Activated CD8-positive, alpha-beta memory T cell treated with anti-CD3 and anti-CD28 coated beads, Interleukin-2, amount 10 ng/mL, durations not matched to agents 7 days and 5 days (primary cell): ENCODE measurements around the gene CLDND2. TPM values are rescaled to one million over a fixed set of nuclear protein-coding genes. Genes with fewer than 3 reads are reported as not detected.

Experiments
- ATAC-seq: fragments of 150-1000 bp; cut with Tn5 transposase; one replicate; pipeline ENCODE4 v1.10.0; 2021; ENCODE audit warnings: moderate library complexity
- CTCF ChIA-PET: fragments of 350-600 bp; sonication (Branson Sonifier 250); formaldehyde crosslinking; loops from one replicate; lab custom pipeline; 2021; ENCODE audit warnings: antibody characterized with exemption; lab: Charles Lee
- DNase-seq: peaks from one replicate; pipeline ENCODE4 v3.0.0-alpha.2; 2020
- H3K27ac Mint-ChIP-seq: one replicate; pipeline ENCODE4 v1.8.0; 2021; ENCODE audit warnings: mild to moderate bottlenecking, mixed read lengths
- H3K27me3 Mint-ChIP-seq: one replicate; pipeline ENCODE4 v1.8.0; 2021; ENCODE audit warnings: mixed read lengths
- H3K36me3 Mint-ChIP-seq: one replicate; pipeline ENCODE4 v1.8.0; 2021; ENCODE audit warnings: mild to moderate bottlenecking, mixed read lengths
- H3K4me1 Mint-ChIP-seq: one replicate; pipeline ENCODE4 v1.8.0; 2021; ENCODE audit warnings: mixed read lengths
- H3K4me3 Mint-ChIP-seq: one replicate; pipeline ENCODE4 v1.8.0; 2021; ENCODE audit warnings: mild to moderate bottlenecking, moderate library complexity, mixed read lengths
- H3K9me3 Mint-ChIP-seq: one replicate; pipeline ENCODE4 v1.8.0; 2022; ENCODE audit warnings: low read depth, mixed read lengths
- total RNA-seq, 2 experiments: library from RNA; stranded (reverse); gene quantifications; one replicate each; pipeline ENCODE4 v1.2.3, GENCODE V29; 2021

Gene CLDND2
- total RNA-seq, 2 experiments from 2014 or later, result 19.1 to 27.8 TPM

DNA sequence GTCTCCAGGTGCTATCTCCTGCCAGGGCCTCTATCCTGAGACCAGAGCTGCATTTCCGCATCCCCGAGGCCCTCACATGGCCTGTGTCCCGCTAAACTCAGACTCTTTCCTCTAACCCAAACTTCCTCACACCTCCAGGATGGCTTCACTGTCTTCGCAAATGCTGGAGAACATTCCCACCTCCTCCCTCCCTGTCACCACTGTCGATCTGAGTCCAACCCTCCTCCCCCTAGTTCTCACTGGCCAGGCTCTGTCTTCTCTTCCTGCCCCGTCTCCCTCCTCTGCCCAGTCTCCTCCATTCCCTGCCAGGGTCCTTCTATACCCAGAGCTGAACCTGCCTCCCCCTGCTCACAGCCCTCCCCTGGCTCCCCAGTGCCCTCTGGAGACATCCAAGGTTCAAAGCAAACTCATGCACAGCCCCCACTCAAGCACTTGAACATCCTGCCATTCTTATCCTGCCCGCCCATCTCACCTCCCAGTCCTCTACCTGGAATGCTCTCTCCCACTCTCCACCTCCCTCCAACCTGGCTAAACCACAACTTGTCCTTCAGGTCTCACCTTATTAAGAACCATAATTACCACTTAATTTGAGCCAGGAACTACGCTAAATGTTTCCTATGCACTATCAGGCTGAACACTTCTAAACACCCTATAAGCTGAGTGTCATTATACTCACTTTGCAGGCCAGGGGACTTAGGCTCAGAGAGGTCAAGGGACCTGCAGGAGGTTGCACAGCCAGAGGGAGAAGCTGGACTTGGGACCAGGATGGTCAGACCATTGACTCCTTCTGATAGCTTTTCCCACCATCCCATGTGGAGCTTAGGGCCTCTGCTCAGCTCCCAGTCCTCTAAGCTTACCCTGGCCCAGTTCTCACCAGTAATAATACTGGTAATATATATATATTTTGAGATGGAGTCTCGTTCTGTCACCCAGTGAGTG is 25.9 kb downstream of the CLDND2 start:
- CTCF ChIA-PET, result interaction anchor here (0.8 to 7.0 kb wide), 8 partner anchors 12 to 435 kb away, joined by 3 to 103 read pairs (median 3); no protein-coding TSS in a partner anchor
- no peak for ATAC-seq
- no peak for DNase-seq
- Mint-ChIP-seq H3K4me1 (peaks cover 17% of the 10 kb centered on the region), H3K36me3 (peaks cover 11% of the 10 kb centered on the region), H3K4me3 (no peak overlapping the region), H3K27me3 (peaks cover 12% of the 10 kb centered on the region), H3K27ac (no peak overlapping the region), H3K9me3 (no peaks in the 10 kb centered on the region)

DNA sequence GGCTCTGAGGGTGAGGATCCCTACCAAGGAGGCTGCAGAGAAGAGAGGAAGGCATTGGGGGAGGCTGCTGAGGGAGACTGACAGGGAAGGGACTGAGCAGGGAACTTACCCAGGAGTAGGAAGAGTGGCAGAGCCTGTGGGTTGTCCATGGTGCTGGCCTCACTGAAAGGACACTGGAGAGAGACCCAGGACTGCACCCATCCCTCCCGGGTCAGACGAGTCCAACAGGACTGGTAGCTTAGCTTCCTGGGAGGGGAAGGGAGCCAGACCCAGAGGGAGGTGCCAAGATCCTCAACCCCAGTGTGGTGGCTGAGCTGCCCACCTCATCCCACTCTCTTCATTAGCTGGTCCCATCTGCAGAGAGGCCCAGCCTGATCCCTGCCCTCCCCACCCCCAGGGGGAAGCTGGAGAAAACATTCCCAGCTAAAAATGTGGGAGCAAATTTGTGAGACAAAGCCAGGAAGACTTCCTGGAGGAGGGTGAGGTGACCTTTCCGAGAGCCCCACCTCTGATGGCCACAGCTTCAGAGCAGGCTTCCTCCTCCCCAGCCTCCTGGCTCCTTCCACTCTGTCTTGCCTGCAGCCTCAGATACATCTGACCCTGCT is 26.7 kb downstream of the CLDND2 start, which contains the start of gene VSIG10L:
VSIG10L (minus strand) TSS at position 164 of the 605 bp plus-strand sequence; CDS start at position 149, 15 bp downstream.
- no peaks in the 10 kb centered on the region for H3K9me3 Mint-ChIP-seq
- ATAC-seq (no peak), DNase-seq (no peak)
- H3K36me3 Mint-ChIP-seq, result peaks cover 9% of the 10 kb centered on the region
- H3K27ac Mint-ChIP-seq, result no peak within 1 kb of the TSS
- H3K4me1 Mint-ChIP-seq, result peaks cover 17% of the 10 kb centered on the region
- CTCF ChIA-PET, result interaction anchor here (0.9 to 7.0 kb wide), 6 partner anchors 8 to 96 kb away, joined by 3 to 103 read pairs (median 4); no protein-coding TSS in a partner anchor
- peak within 1 kb of the TSS; percentile 44 for H3K4me3 Mint-ChIP-seq
- peaks cover 12% of the 10 kb centered on the region for H3K27me3 Mint-ChIP-seq

DNA sequence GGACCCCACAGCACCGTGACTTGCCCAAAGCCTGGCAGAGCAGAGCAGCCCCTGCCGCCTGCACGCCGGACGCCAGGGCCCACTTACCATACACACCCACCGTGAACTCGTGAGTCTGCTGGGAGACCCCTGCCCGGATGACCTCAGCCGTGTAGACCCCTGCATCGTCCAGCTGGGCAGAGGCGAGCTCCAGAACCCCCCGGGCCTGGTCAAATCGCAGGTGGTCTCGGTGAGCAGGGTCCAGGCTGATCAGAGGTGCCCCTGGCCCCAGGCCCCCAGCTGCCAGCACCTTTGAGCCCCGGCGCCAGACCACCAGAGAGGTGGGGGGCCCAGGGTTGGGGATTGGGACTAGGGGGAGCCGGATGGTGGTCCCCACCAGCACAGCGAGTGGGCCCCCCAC is 27.7 kb downstream of the CLDND2 start:
- Mint-ChIP-seq H3K27me3 (peaks cover 12% of the 10 kb centered on the region), H3K36me3 (peaks cover 4% of the 10 kb centered on the region), H3K4me3 (peak overlapping the region; percentile 44), H3K27ac (no peak overlapping the region), H3K4me1 (peaks cover 17% of the 10 kb centered on the region), H3K9me3 (no peaks in the 10 kb centered on the region)
- DNase-seq (no peak), ATAC-seq (no peak)
- CTCF ChIA-PET, result interaction anchor here (0.8 to 7.0 kb wide), 7 partner anchors 9 to 97 kb away, joined by 3 to 103 read pairs (median 4); partner anchors contain the start of gene SIGLEC10

DNA sequence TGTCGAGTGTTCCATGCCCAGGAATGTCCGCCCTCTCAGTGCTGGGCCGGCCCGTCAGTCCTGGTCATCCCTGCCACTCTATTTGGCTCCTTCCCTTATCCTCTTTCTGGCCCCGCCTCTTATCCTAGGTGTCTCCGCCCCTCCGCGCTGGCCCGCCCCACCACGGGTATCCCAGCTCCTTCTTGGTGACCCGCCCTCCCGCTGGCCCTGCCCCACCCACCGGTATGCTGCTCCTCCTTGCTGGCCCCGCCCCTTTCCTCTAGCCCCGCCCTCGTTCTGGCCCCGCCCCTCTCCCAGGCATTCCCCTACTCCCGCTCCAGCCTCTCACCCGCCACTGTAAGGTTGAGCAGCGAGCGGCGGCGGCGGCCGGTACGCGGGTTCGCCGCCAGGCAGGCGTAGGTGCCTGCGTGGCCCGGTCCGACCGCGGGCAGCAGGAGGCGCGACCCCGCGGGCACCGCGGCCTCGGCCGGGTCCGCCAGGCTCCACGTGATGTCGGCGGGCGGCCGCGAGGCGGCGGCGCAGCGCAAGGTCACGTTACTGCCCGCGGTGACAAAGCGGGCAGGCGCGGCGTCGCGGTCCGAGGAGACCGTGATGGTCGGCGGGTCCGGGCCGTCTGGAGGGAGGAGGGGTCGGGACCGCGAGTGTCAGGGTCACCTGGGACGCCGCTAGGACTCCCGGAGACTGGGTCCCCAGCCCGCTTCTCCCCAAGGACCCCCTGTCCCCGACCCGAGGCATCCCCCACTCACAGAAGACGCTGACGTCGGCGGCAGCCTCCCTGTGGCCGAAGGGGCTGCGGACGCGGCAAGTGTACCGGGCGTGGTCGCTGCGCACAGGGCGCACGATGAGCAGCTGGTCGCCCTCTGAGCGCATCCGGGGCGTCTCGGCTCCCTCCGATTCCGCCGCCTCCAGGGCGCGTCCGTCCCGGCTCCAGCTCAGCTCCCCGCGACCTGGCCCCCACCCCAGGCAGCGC is 28.8 kb downstream of the CLDND2 start:
- Mint-ChIP-seq H3K9me3 (no peaks in the 10 kb centered on the region), H3K4me3 (peak overlapping the region; percentile 84), H3K36me3 (peaks cover 3% of the 10 kb centered on the region), H3K4me1 (peaks cover 17% of the 10 kb centered on the region), H3K27me3 (peaks cover 12% of the 10 kb centered on the region), H3K27ac (peak overlapping the region; percentile 84)
- CTCF ChIA-PET, result interaction anchor here (0.8 to 7.0 kb wide), 25 partner anchors 12 to 321 kb away, joined by 3 to 103 read pairs (median 4); partner anchors contain the start of genes CLDND2, ETFB, NKG7 and SIGLEC10
- DNase-seq (peak; percentile 99), ATAC-seq (peak; percentile 84)

DNA sequence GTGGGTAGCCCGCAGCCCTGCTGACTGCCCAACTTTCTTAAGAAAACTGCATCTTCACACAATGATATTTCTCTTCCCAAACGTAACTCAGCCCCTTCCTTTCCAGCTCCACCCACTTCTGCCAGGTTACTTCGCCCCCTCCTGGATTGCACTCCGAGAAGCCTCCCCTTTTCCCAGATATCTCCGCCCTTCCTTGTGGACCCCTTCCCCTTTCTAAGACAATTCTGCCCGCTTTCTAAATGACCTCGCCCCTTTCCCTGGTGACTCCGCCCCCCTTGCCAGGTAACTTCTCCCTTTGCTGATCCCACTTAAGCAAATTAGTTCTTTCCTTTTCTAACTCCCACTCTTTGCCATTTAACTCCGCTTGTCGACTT is 29.5 kb downstream of the CLDND2 start:
- Mint-ChIP-seq H3K4me1 (peaks cover 13% of the 10 kb centered on the region), H3K36me3 (no peaks in the 10 kb centered on the region), H3K4me3 (peak overlapping the region; percentile 84), H3K27me3 (peaks cover 12% of the 10 kb centered on the region), H3K27ac (peak overlapping the region; percentile 84), H3K9me3 (no peaks in the 10 kb centered on the region)
- ATAC-seq (peak; percentile 8), DNase-seq (no peak)
- CTCF ChIA-PET, result interaction anchor here (1.0 to 7.0 kb wide), 22 partner anchors 11 to 322 kb away, joined by 3 to 103 read pairs (median 4); partner anchors contain the start of genes CLDND2, ETFB, NKG7 and SIGLEC10

DNA sequence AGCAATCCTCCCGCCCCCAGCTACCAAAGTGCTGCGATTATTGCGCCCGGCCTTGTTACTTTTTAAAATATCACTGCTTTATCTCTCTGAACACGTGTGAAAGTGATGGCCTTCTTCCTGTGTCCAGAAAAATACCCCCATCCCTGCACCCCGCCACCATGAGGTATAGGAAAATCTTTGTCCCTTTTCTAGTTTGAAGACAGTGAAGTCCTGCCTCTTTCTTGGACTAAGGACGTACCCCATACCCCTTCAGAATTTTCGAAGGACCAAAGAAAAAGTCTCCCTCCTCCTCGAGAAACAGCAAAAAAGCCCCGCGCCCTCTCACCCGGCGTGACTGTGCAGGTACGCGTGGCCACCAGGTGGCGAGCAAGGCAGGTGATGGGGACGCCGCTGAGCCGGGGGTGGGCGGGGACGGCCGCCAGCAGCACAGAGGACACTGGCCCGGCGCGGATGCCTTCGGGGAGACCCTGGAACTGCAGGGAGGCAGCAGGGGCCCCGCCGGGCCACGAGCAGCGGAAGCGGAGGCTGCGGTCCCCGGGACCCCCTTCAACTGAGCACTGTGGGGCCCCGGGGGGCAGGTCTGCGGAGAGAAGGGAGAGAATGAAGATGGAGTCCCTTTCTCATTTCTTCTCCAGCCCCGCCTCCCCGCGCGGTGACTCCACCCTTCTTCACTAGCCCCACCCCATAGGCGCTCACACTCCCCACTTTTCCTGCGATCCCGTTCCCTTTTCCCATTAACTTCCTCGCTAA is 30.1 kb downstream of the CLDND2 start:
- peak overlapping the region; percentile 84 for H3K4me3 Mint-ChIP-seq
- H3K27ac Mint-ChIP-seq, result peak overlapping the region; percentile 84
- H3K27me3 Mint-ChIP-seq, result peaks cover 12% of the 10 kb centered on the region
- ATAC-seq (peak; percentile 80), DNase-seq (peak; percentile 93)
- no peaks in the 10 kb centered on the region for H3K36me3 Mint-ChIP-seq
- CTCF ChIA-PET, result interaction anchor here (0.7 to 7.0 kb wide), 27 partner anchors 10 to 322 kb away, joined by 3 to 103 read pairs (median 4); partner anchors contain the start of genes CLDND2, ETFB and SIGLEC10
- no peaks in the 10 kb centered on the region for H3K9me3 Mint-ChIP-seq
- H3K4me1 Mint-ChIP-seq, result peaks cover 13% of the 10 kb centered on the region

DNA sequence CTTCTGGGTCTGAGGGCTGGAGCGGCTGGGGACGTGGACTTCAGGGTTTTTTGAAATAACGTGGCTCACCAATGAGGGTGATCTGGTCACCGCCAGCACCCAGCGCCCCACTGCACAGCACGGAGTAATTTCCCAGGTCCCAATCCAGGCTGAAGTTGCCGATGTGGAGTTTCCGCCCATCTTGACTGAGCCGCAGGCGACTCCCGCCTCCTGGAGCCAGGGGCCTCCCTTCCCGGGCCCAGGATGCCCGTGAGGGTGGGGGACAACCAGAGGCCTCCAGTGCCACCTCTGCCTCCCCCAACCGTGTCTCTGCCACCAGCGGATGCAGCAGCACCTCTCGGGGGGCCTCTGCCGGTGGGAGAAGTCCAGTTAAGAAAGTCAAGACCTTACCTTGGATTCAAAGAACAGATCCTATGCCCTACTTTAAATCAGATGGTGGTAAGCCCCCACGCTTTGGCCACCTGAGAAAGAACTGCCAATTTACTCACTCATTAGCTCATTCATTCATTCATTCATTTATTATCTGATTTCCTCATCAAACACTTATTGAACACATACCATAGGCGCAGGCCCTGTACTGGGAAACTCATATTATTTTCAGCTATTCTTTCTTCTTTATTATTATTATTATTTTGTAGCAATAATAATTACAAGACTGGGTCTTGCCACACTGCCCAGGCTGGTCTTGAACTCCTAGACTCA is 30.8 kb downstream of the CLDND2 start:
- Mint-ChIP-seq H3K9me3 (no peaks in the 10 kb centered on the region), H3K4me1 (peaks cover 13% of the 10 kb centered on the region), H3K4me3 (peak overlapping the region; percentile 84), H3K27ac (no peak overlapping the region), H3K27me3 (peaks cover 12% of the 10 kb centered on the region), H3K36me3 (no peaks in the 10 kb centered on the region)
- CTCF ChIA-PET, result interaction anchor here (0.7 to 7.0 kb wide), 12 partner anchors 10 to 323 kb away, joined by 3 to 103 read pairs (median 4); partner anchors contain the start of genes ETFB and SIGLEC10
- DNase-seq, result no peak
- no peak for ATAC-seq

DNA sequence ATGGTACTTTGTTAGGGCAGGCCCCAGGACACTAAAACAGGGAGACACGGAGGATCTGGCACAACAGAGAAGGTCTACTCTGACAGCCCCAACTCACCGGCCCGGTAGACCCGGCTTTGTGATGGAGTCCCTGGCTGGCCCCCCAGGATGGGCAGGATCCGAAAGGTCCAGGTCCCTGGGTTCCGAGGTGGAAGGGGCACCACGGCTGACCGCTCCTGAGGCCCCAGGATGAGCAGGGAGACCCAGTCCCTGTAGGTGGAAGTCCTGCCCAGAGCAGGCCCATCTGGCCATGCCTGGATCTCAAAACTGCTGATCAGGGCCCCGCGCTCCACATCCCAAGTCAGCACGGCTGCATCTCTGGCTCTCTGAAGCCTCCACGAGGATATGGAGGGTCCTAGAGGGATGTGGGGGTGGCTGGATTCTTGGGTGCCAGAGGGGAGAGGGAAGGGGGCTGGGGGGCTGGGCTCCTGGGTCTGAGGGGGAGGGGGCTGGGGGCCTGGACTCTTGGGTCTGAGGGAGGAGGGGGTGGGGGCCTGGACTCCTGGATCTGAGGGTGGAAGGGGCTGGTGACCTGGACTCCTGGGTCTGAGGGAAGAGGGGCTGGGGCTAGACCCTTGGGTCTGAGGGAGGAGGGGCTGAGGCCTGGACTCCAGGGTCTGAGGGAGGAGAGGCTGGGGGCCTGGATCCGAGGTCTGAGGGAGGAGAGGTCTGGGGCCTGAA is 31.5 kb downstream of the CLDND2 start:
- H3K27ac Mint-ChIP-seq, result no peak overlapping the region
- H3K27me3 Mint-ChIP-seq, result peaks cover 10% of the 10 kb centered on the region
- CTCF ChIA-PET, result interaction anchor here (0.9 to 7.0 kb wide), 7 partner anchors 22 to 101 kb away, joined by 3 to 103 read pairs (median 9); no protein-coding TSS in a partner anchor
- no peak overlapping the region for H3K4me3 Mint-ChIP-seq
- DNase-seq (no peak), ATAC-seq (no peak)
- no peaks in the 10 kb centered on the region for H3K36me3 Mint-ChIP-seq
- peaks cover 13% of the 10 kb centered on the region for H3K4me1 Mint-ChIP-seq
- H3K9me3 Mint-ChIP-seq, result no peaks in the 10 kb centered on the region

DNA sequence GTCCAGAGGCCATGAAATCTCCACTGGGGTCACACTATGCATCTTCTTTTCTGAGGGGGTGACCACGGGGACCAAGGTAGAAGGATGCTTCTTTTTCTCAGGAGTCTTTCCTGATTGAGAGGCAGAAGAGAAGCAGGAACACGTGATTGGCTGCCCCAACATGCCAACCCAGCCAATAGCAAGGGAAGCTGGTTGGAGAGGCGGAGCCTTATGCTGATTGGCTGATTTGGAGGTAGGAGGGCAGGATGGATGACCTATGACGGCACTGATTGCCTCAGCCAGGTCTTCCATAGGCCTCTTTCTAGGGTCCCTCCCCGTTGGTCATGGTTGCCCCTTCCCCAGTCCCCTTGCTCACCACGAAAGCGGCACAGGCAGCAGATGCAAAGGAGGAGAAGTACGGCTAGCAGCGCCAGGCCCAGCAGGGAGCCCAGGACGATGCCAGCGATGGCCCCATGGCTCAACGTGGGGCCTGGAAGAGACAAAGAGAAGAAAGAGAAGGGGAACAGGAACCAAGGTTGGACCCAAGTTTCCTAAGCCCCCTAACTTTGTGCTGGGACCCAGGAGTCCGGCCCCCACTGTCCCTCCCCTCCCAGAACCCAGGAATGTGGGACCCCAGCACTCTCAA is 34.9 kb downstream of the CLDND2 start:
- ATAC-seq (no peak), DNase-seq (no peak)
- H3K4me3 Mint-ChIP-seq, result no peak overlapping the region
- H3K36me3 Mint-ChIP-seq, result peaks cover 4% of the 10 kb centered on the region
- H3K4me1 Mint-ChIP-seq, result peaks cover 5% of the 10 kb centered on the region
- peaks cover 2% of the 10 kb centered on the region for H3K9me3 Mint-ChIP-seq
- no peak overlapping the region for H3K27ac Mint-ChIP-seq
- CTCF ChIA-PET, result no interaction called here
- peaks cover 3% of the 10 kb centered on the region for H3K27me3 Mint-ChIP-seq

DNA sequence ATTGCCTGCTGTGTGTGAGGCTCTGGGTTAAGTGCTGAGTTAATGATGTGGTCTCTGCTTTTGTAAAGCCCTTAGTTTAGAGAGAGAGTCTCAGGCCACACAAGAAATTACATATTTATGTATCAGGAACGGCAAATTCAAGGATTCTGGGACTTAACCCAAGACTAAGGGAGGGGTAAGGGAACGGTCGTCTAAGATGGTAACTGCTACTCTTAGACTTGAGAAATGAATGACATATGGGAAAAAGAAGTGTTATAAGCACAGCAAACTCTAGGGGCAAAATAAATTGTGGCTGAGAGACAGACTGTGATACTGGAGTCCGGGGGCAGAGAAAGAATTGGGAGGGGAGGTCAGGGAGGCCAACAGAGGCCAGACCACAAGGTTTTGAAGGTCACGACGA is 37.1 kb downstream of the CLDND2 start:
- ATAC-seq, result no peak
- peaks cover 6% of the 10 kb centered on the region for H3K36me3 Mint-ChIP-seq
- H3K4me1 Mint-ChIP-seq, result peaks cover 5% of the 10 kb centered on the region
- H3K9me3 Mint-ChIP-seq, result peaks cover 2% of the 10 kb centered on the region
- H3K27ac Mint-ChIP-seq, result no peak overlapping the region
- CTCF ChIA-PET, result interaction anchor here (0.8 kb wide), 1 partner anchor 110 kb away, joined by 3 read pairs; no protein-coding TSS in a partner anchor
- no peak overlapping the region for H3K4me3 Mint-ChIP-seq
- H3K27me3 Mint-ChIP-seq, result peaks cover 18% of the 10 kb centered on the region
- DNase-seq, result no peak
